ENCODE data around the gene TBC1D16. TPM values are rescaled to one million over a fixed set of nuclear protein-coding genes. Genes with fewer than 3 reads are reported as not detected.

TBC1D16 gene
- total and polyA plus RNA-seq, 8 donors, result 17.3 to 49.1 (median 31.3) TPM

GRCh38 chr17:79993390-79994227 lies 42.1 kb downstream of the TBC1D16 start:
- H3K9me3 ChIP-seq, result no peaks in the 10 kb centered on the region
- H3K4me1 ChIP-seq, result peaks cover 25 to 60% of the 10 kb centered on the region in 2 donors
- intact Hi-C loops (cut with DNase I), result loop anchor here in 1 of 2 donors (5.0 kb wide), 1 partner anchor 206 kb away; no protein-coding TSS in a partner anchor
- peak; percentile 61 for ATAC-seq
- H3K36me3 ChIP-seq, result no peaks in the 10 kb centered on the region
- H3K4me3 ChIP-seq, result no peak overlapping the region
- H3K27me3 ChIP-seq, result peaks cover 0 to 9% of the 10 kb centered on the region in 2 donors
- TF ChIP-seq CTCF (IDR thresholded peaks at IDR 0.05), result no peak
- DNase-seq, result peak in 3 of 4 donors; percentile 85 to 92 (median 90)
- peak overlapping the region in 1 of 2 donors; percentile 81 for H3K27ac ChIP-seq

- intact Hi-C loops (cut with DNase I), result loop anchor here in 1 of 2 donors (5.0 kb wide), 1 partner anchor 206 kb away; no protein-coding TSS in a partner anchor
- Histone ChIP-seq H3K9me3 (no peaks in the 10 kb centered on the region), H3K36me3 (no peaks in the 10 kb centered on the region), H3K27me3 (peaks cover 0 to 9% of the 10 kb centered on the region in 2 donors), H3K4me3 (no peak overlapping the region), H3K4me1 (peaks cover 25 to 54% of the 10 kb centered on the region in 2 donors), H3K27ac (peak overlapping the region in 1 of 2 donors; percentile 81)
- ATAC-seq, result peak; percentile 8
- TF ChIP-seq CTCF (IDR thresholded peaks at IDR 0.05), result no peak
- DNase-seq, result no peak
Observed at GRCh38 chr17:79992649-79993389, 42.9 kb downstream of the TBC1D16 start.

GRCh38 chr17:79991924-79992648 lies 43.6 kb downstream of the TBC1D16 start:
- Histone ChIP-seq H3K4me3 (peak overlapping the region; percentile 19 to 42), H3K9me3 (no peaks in the 10 kb centered on the region), H3K4me1 (peaks cover 27 to 46% of the 10 kb centered on the region in 2 donors), H3K36me3 (no peaks in the 10 kb centered on the region), H3K27ac (peak overlapping the region in 1 of 2 donors; percentile 23), H3K27me3 (peaks cover 0 to 9% of the 10 kb centered on the region in 2 donors)
- peak in 1 of 2 donors; percentile 50 for TF ChIP-seq CTCF (IDR thresholded peaks at IDR 0.05)
- ATAC-seq (peak; percentile 25), DNase-seq (peak in 2 of 4 donors; percentile 58 to 77)
- intact Hi-C loops (cut with DNase I), result loop anchor here in 1 of 2 donors (5.0 kb wide), 1 partner anchor 205 kb away; no protein-coding TSS in a partner anchor

- Histone ChIP-seq H3K27ac (peak overlapping the region in 1 of 2 donors; percentile 23), H3K4me3 (peak overlapping the region; percentile 19 to 42), H3K4me1 (peaks cover 27 to 39% of the 10 kb centered on the region in 2 donors), H3K9me3 (no peaks in the 10 kb centered on the region), H3K27me3 (peaks cover 0 to 9% of the 10 kb centered on the region in 2 donors), H3K36me3 (no peaks in the 10 kb centered on the region)
- TF ChIP-seq CTCF (IDR thresholded peaks at IDR 0.05), result peak; percentile 29 to 64
- intact Hi-C loops (cut with DNase I), result loop anchor here in 1 of 2 donors (5.0 kb wide), 1 partner anchor 204 kb away; no protein-coding TSS in a partner anchor
- ATAC-seq, result peak; percentile 88
- DNase-seq, result peak in 3 of 4 donors; percentile 88 to 95 (median 89)
Observed at GRCh38 chr17:79991140-79991923, 44.3 kb downstream of the TBC1D16 start.
